B cell (primary cell): ENCODE results near the gene PSMD6. TPM values are rescaled to one million over a fixed set of nuclear protein-coding genes. Genes with fewer than 3 reads are reported as not detected.
A peak's percentile ranks its signal among the peaks of the same experiment; 100 is the strongest.

ENCODE experiments used
- ATAC-seq: fragments of 200-7000 bp; cut with Tn5 transposase; one replicate; pipeline ENCODE4 v1.10.0; 2021; ENCODE audit warnings: low read depth, mild to moderate bottlenecking, moderate number of reproducible peaks, moderate library complexity
- CTCF ChIA-PET: fragments of 350-600 bp; sonication (Branson Sonifier 250); formaldehyde crosslinking; loops from one replicate; lab custom pipeline; 2021; ENCODE audit warnings: antibody characterized with exemption, inconsistent platforms; lab: Charles Lee
- POLR2A ChIA-PET: fragments of 350-600 bp; sonication (Branson Sonifier 250); formaldehyde crosslinking; loops from one replicate; lab custom pipeline; 2021; ENCODE audit warnings: antibody characterized with exemption; lab: Charles Lee
- DNase-seq: peaks from one replicate; pipeline ENCODE4 v3.0.0; 2013
- H2AFZ ChIP-seq: 2 replicates; pipeline ENCODE4 v1.6.1; 2012; ENCODE audit warnings: mild to moderate bottlenecking, low read depth, low read length; ENCODE audit not compliant: insufficient read depth, poor library complexity, severe bottlenecking
- H3K27ac ChIP-seq, 2 donors: 1 replicate in 1 of 2; 2 replicates in 1 of 2; pipeline ENCODE4 v1.5.1; 2012 to 2013; ENCODE audit warnings: low read length in 2 of 2, mild to moderate bottlenecking in 2 of 2, moderate library complexity in 1 of 2
- H3K27me3 ChIP-seq, 4 experiments: fragments of 200-600 bp in 1 of 4; sonication (generic) in 1 of 4; replicated peaks in 1 of 4; 1 replicate in 2 of 4; 2 replicates in 2 of 4; pipeline versions ENCODE4 v1.6.1 to v1.7.0; 2013 to 2016; ENCODE audit warnings: low read length in 3 of 4, mild to moderate bottlenecking in 2 of 4, mixed read lengths in 1 of 4, moderate library complexity in 1 of 4; ENCODE audit not compliant: insufficient read depth in 4 of 4, control insufficient read depth in 3 of 4; ENCODE audit errors: control extremely low read depth in 1 of 4
- H3K36me3 ChIP-seq, 2 experiments: replicated peaks in 1 of 2; 1 replicate in 1 of 2; 2 replicates in 1 of 2; pipeline versions ENCODE4 v1.6.1 to v1.7.1; 2013; ENCODE audit warnings: low read length in 1 of 2; ENCODE audit not compliant: insufficient read depth in 2 of 2, control insufficient read depth in 1 of 2; ENCODE audit errors: control extremely low read depth in 1 of 2, extremely low read depth in 1 of 2
- H3K4me1 ChIP-seq, 2 donors: fragments of 200-600 bp in 1 of 2; sonication (generic) in 1 of 2; 1 replicate in 1 of 2; 2 replicates in 1 of 2; pipeline versions ENCODE4 v1.5.1 to v1.6.1; 2013 to 2017; ENCODE audit warnings: low read length in 2 of 2; ENCODE audit not compliant: control insufficient read depth in 2 of 2, insufficient read depth in 2 of 2
- H3K4me2 ChIP-seq: replicated peaks from 2 replicates; pipeline ENCODE3; 2012; ENCODE audit warnings: mild to moderate bottlenecking, low read depth, low read length; ENCODE audit not compliant: poor library complexity, severe bottlenecking
- H3K4me3 ChIP-seq, 5 experiments: fragments of 200-600 bp in 1 of 5; sonication (generic) in 1 of 5; 1 replicate in 3 of 5; 2 replicates in 2 of 5; pipeline versions ENCODE4 v1.5.1 to v1.7.0; 2011 to 2016; ENCODE audit warnings: low read length in 4 of 5, mild to moderate bottlenecking in 4 of 5, low read depth in 2 of 5, control low read depth in 1 of 5, moderate library complexity in 1 of 5; ENCODE audit not compliant: insufficient read depth in 1 of 5; ENCODE audit errors: control extremely low read depth in 1 of 5, extremely low read depth in 1 of 5
- H3K79me2 ChIP-seq: fragments of 200-600 bp; sonication (generic); one replicate; pipeline ENCODE4 v1.6.0; 2016; ENCODE audit warnings: low read length; ENCODE audit not compliant: control insufficient read depth, insufficient read depth
- H3K9ac ChIP-seq: fragments of 200-600 bp; sonication (generic); 2 replicates; pipeline ENCODE4 v1.6.1; 2017; ENCODE audit warnings: mild to moderate bottlenecking, low read length, moderate library complexity
- H3K9me3 ChIP-seq, 3 donors: one replicate each; pipeline versions ENCODE4 v1.6.1 to v1.7.1; 2013; ENCODE audit warnings: low read length in 2 of 3; ENCODE audit not compliant: control insufficient read depth in 2 of 3, insufficient read depth in 1 of 3; ENCODE audit errors: control extremely low read depth in 1 of 3
- H4K20me1 ChIP-seq: 2 replicates; pipeline ENCODE4 v1.6.0; 2012; ENCODE audit warnings: mild to moderate bottlenecking, low read length; ENCODE audit not compliant: insufficient read depth, control insufficient read depth, poor library complexity, severe bottlenecking
- H3K27ac Mint-ChIP-seq: one replicate; pipeline ENCODE4 v1.8.0; 2021; ENCODE audit warnings: mixed read lengths
- H3K27me3 Mint-ChIP-seq: one replicate; pipeline ENCODE4 v1.8.0; 2021; ENCODE audit warnings: mixed read lengths
- H3K4me1 Mint-ChIP-seq: one replicate; pipeline ENCODE4 v1.8.0; 2021; ENCODE audit warnings: mixed read lengths
- H3K4me3 Mint-ChIP-seq: one replicate; pipeline ENCODE4 v1.8.0; 2021; ENCODE audit warnings: mixed read lengths
- H3K9me3 Mint-ChIP-seq: one replicate; pipeline ENCODE4 v1.8.0; 2022; ENCODE audit warnings: mixed read lengths; ENCODE audit not compliant: insufficient read depth
- CTCF ChIP-seq: fragments of 200-600 bp; IDR thresholded peaks from one replicate; pipeline ENCODE4 v1.8.0; 2022; ENCODE audit warnings: antibody characterized with exemption, mild to moderate bottlenecking
- EZH2 ChIP-seq: IDR thresholded peaks from 2 replicates; pipeline ENCODE4 v1.6.1; 2012; ENCODE audit warnings: borderline replicate concordance, low read depth, mild to moderate bottlenecking, moderate library complexity, low read length; ENCODE audit not compliant: insufficient read depth, poor library complexity, severe bottlenecking
- WGBS: methylation state at CpG from one replicate; pipeline ENCODE4 v1.1.5; 2013; ENCODE audit warnings: missing lambda C conversion rate; ENCODE audit not compliant: insufficient coverage; 5-methylcytosine and 5-hydroxymethylcytosine counted together
- intact Hi-C: fragments of 100-400 bp; cut with micrococcal nuclease; formaldehyde crosslinking; loops from one replicate; pipeline ENCODE4 v1.10.0; 2022
- polyA plus RNA-seq: library from polyadenylated mRNA; depleted of rRNA; stranded (reverse); fragments of >200 nt; gene quantifications from 2 replicates; pipeline ENCODE4 v1.2.3, GENCODE V29; 2012
- total RNA-seq, 2 donors: library from RNA; stranded (reverse); fragments of 120-200 nt in 1 of 2; gene quantifications; 1 replicate in 1 of 2; 2 replicates in 1 of 2; pipeline versions ENCODE4 v1.2.3 to v1.2.4, GENCODE V29; 2013 to 2022

PSMD6 gene
- total and polyA plus RNA-seq, 2 donors (not counting 1 experiment from before 2014, with no cell fraction given) = 34.7 to 63.4 TPM

GRCh38 chr3:63974451-63974850 is 48.8 kb downstream of the PSMD6 start:
- H3K27ac Mint-ChIP-seq = no peak overlapping the region
- no peak overlapping the region for H3K4me2 ChIP-seq
- H3K79me2 ChIP-seq = peaks cover 71% of the 10 kb centered on the region
- no peak overlapping the region for H3K9ac ChIP-seq
- ChIA-PET CTCF (interaction anchor here (1.2 to 2.5 kb wide), 2 partner anchors 19 to 47 kb away, joined by 3 to 13 read pairs; no protein-coding TSS in a partner anchor), POLR2A (no interaction called here)
- H3K36me3 ChIP-seq = peaks cover 0 to 11% of the 10 kb centered on the region in 2 experiments
- H3K4me1 ChIP-seq = peaks cover 0 to 8% of the 10 kb centered on the region in 2 donors
- ATAC-seq (no peak), DNase-seq (no peak)
- 100% methylated on average over 1 of the region's 1 CpG for WGBS
- H3K9me3 ChIP-seq = no peaks in the 10 kb centered on the region
- TF ChIP-seq EZH2 (no peak), CTCF (no peak)
- H3K27ac ChIP-seq = no peak overlapping the region
- no peak overlapping the region for H3K4me3 Mint-ChIP-seq
- H2AFZ ChIP-seq = no peak overlapping the region
- no peak overlapping the region for H3K4me3 ChIP-seq
- intact Hi-C loops = no loop called here
- peaks cover 37% of the 10 kb centered on the region for H3K4me1 Mint-ChIP-seq
- H3K9me3 Mint-ChIP-seq = no peaks in the 10 kb centered on the region
- H3K27me3 Mint-ChIP-seq = no peaks in the 10 kb centered on the region
- H3K27me3 ChIP-seq = no peaks in the 10 kb centered on the region
- peaks cover 64% of the 10 kb centered on the region for H4K20me1 ChIP-seq

GRCh38 chr3:63973406-63973805 is 49.9 kb downstream of the PSMD6 start:
- Mint-ChIP-seq H3K4me3 (no peak overlapping the region), H3K9me3 (no peaks in the 10 kb centered on the region), H3K27me3 (no peaks in the 10 kb centered on the region), H3K27ac (peak overlapping the region; percentile 16), H3K4me1 (peaks cover 40% of the 10 kb centered on the region)
- POLR2A ChIA-PET = no interaction called here
- no peak overlapping the region for H2AFZ ChIP-seq
- TF ChIP-seq EZH2 (no peak), CTCF (no peak)
- peaks cover 59% of the 10 kb centered on the region for H4K20me1 ChIP-seq
- H3K4me3 ChIP-seq = no peak overlapping the region
- CTCF ChIA-PET = interaction anchor here (1.2 to 2.5 kb wide), 3 partner anchors 12 to 48 kb away, joined by 3 to 13 read pairs (median 11); no protein-coding TSS in a partner anchor
- 99% methylated on average over 8 of the region's 8 CpGs for WGBS
- DNase-seq = no peak
- intact Hi-C loops = no loop called here
- H3K9me3 ChIP-seq = no peaks in the 10 kb centered on the region
- peaks cover 8 to 9% of the 10 kb centered on the region in 2 donors for H3K4me1 ChIP-seq
- ATAC-seq = no peak
- no peak overlapping the region for H3K4me2 ChIP-seq
- no peak overlapping the region for H3K9ac ChIP-seq
- H3K27ac ChIP-seq = no peak overlapping the region
- H3K36me3 ChIP-seq = peaks cover 0 to 11% of the 10 kb centered on the region in 2 experiments
- no peaks in the 10 kb centered on the region for H3K27me3 ChIP-seq
- peaks cover 81% of the 10 kb centered on the region for H3K79me2 ChIP-seq
